Measurements from ENCODE around the gene KLC1. TPM values are rescaled to one million over a fixed set of nuclear protein-coding genes. Genes with fewer than 3 reads are reported as not detected.

The KLC1 gene
- polyA plus RNA-seq, 1 donor from 2014 or later = 80.2 TPM

DNA sequence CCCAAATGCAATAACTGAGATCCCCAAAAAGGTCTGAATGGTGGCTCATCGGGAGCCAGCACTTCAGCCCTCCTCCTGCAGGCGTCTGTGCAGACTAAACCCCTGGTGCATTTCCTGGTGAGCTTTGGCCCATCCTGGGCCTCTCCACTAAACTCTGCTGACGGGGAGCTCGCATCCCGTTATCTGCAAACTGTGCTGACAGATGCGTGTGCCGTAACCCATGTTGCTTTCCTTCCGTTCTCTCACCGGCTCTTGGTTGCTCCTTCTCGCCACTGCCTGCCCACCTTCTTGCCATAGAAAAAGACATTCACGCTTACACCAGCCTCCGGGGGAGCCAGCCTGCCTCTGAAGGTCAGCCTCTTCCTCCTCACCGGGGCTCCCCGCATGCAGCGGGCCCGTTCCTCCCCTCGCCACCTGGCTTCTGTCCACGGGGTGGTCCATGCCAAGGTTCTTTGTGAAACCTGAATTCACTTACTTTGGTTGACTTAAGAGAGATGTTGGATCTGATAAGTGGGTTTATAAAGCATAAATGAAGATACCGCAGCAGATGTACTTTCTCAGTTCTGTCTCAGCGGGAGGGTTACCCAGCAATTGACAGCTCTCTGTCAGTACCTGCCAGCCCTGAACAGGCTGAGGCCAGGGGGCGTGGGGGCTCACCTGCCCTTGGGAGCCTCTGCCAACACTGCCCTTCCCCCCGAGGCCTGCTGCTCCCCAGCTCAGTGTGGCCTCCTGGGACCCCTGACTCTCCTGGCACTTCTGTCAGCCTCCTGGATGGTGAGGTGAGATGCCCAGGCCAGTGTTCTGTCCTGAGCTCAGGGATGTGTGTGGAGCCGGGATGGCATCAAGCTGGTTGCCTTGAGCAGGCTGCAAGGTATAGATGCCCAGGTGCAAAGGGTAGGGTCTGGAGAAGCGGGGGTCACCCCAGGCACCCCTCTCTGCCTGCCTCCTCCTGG lies 100.8 kb downstream of the KLC1 start:
- H3K4me3 Mint-ChIP-seq = peak overlapping the region in 1 of 4 donors; percentile 1
- peaks cover 0 to 3% (median 2%) of the 10 kb centered on the region in 3 donors for H3K4me1 Mint-ChIP-seq
- no peaks in the 10 kb centered on the region for H3K27me3 Mint-ChIP-seq
- H3K36me3 Mint-ChIP-seq = peaks cover 5% of the 10 kb centered on the region
- H3K9me3 Mint-ChIP-seq = no peaks in the 10 kb centered on the region
- H3K27ac Mint-ChIP-seq = peak overlapping the region in 1 of 3 donors; percentile 62

DNA sequence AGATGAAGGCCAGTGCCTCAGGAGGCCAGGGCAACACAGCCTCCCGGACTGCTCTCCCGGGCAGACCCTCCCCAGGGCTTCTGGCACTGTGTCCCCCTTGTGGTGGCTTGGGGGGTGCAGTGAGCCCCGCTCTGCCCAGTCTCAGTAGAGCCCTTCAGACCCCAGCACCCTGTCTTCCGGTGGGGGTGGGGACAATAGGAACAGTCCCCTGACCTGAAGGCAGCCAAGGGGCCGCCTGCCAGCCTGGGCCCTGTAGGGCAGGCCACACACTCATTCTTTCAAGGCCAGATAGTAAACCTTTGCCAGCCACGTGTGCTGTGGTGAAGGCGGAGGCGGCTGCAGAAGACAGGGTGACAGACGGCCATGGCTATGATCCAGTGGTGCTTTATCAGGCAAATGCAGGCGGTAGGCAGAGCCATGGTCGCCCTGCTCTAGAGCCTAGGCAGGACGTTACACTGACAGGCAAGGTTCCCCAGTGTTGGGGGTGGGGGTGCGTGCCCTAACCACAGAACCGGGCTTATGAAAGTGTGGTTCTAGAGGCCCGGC lies 101.6 kb downstream of the KLC1 start:
- no peak overlapping the region for H3K27ac Mint-ChIP-seq
- no peaks in the 10 kb centered on the region for H3K9me3 Mint-ChIP-seq
- H3K4me1 Mint-ChIP-seq = peaks cover 0 to 3% (median 2%) of the 10 kb centered on the region in 3 donors
- no peaks in the 10 kb centered on the region for H3K27me3 Mint-ChIP-seq
- no peak overlapping the region for H3K4me3 Mint-ChIP-seq
- peaks cover 5% of the 10 kb centered on the region for H3K36me3 Mint-ChIP-seq

DNA sequence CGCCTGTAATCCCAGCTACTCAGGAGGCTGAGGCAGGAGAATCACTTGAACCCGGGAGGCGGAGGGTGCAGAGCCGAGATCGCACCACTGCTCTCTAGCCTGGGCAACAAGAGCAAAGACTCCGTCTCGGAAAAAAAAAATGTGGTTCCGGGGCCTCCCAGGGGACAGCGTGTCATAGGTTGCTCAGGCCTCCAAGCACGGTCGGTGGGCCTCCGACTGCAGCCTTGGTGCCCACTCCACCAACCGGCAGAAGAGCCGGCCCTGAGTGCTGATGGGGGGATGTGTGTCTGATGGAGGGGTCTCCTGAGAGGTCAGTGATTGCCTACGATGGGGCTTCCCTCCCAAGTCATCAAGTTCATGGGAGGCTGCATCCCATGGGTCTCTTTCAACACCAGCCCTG lies 102.5 kb downstream of the KLC1 start:
- H3K27me3 Mint-ChIP-seq = no peaks in the 10 kb centered on the region
- H3K36me3 Mint-ChIP-seq = peaks cover 5% of the 10 kb centered on the region
- no peak overlapping the region for H3K27ac Mint-ChIP-seq
- no peak overlapping the region for H3K4me3 Mint-ChIP-seq
- H3K9me3 Mint-ChIP-seq = no peaks in the 10 kb centered on the region
- H3K4me1 Mint-ChIP-seq = peaks cover 0 to 3% (median 2%) of the 10 kb centered on the region in 3 donors

DNA sequence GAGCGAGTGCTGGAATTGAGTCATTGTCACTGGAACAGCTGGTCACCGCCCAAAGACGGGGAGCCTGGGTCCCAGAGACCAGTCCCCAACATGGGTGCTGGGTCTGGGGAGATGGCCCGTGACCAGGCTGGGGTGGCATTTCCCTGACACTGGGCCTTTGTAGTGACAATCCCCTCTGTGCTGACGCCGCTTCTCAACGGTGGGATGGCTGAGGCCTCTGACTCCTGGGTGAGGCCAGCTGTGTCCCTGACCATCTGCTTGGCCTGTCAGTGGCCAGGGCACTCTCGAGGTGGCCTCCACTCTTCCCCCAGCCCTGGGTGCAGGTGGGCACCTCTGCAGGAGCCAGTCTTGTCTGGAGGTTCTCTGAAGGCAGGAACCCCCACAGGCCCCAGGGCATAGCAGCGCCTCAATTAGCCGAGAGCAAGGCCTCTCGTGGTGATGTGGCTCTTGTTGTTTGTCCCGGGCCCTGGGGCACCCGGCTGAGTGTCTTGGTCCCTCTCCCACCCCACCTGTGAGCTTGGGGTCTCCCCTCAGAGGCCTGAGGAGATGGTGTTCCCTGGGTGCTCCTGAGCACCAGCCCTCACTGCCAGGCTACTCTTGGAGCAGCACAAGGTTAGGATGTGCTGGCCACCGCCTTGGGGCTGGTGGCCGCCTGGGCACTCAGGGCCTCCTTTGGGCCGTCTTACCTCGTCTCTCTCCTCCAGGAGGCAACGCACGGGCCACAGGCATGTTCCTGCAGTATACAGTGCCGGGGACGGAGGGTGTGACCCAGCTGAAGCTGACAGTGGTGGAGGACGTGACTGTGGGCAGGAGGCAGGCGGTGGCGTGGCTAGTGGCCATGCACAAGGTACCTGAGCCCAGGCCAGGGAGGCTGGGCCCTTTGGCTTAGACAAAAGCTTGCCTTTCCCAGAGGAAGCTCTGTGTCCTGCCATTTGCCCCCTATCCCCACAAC lies 103.2 kb downstream of the KLC1 start:
- Mint-ChIP-seq H3K9me3 (no peaks in the 10 kb centered on the region), H3K4me3 (no peak overlapping the region)

DNA sequence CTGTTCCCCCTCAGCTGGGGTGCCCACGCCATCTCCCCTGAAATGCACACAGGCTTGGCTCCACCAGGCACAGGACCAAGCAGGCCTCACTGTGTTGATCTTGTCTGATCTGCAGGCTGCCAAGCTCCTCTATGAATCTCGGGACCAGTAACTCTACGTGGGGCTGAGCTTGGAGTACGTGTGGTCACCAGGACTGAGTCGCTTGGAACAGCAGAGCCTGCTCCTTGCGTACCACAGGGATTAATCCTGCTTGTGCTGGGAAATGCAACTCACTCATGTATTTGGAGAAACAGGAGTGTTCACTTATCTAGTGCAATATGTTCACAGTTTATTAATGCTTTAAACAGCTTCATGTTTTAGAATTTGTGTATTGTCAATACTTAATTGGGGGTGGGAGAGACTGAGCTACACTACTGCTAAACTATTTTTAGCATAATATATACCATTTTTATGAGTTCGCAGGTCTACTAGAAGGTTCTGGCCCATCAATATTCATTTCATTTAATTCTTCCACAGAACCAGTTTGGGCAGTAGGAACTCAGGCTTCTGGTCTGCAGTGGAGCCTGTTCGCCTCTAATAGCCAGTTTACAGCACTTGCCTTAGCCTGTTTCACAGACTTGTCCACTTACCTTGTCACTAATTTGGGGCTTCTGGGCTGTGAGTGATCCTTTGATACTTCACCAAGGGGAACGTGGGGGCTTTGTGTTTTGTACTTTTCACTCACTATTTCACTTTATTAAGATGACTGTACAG lies 104.0 kb downstream of the KLC1 start:
- H3K36me3 Mint-ChIP-seq = peaks cover 5% of the 10 kb centered on the region
- H3K9me3 Mint-ChIP-seq = no peaks in the 10 kb centered on the region
- H3K4me1 Mint-ChIP-seq = peaks cover 0 to 3% (median 2%) of the 10 kb centered on the region in 3 donors
- H3K27ac Mint-ChIP-seq = peak overlapping the region in 1 of 3 donors; percentile 40
- no peaks in the 10 kb centered on the region for H3K27me3 Mint-ChIP-seq
- no peak overlapping the region for H3K4me3 Mint-ChIP-seq

More for the DNA sequence above, 103.2 kb downstream of the KLC1 start:
- Mint-ChIP-seq H3K27ac (no peak overlapping the region), H3K36me3 (peaks cover 5% of the 10 kb centered on the region), H3K4me1 (peaks cover 0 to 3% (median 2%) of the 10 kb centered on the region in 3 donors), H3K27me3 (no peaks in the 10 kb centered on the region)

DNA sequence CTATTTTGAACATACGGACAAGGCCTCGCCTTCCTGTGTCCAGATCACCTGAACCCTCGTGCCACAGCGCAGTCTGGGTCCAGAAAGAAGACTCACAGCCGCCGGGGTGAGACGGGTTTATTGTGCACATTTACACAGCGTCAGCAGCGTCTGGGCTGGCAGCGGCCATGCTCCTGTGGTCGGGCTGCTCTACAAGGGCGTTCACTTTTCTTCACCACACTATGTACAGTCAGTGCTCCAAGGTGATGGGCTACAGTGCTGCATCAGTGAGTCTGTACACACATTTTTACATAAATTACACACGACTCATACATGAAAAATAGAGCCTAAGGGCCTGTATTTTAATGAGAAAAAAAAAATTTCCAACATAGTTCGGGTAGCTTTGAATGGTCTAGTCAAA lies 104.6 kb downstream of the KLC1 start:
- peaks cover 0 to under 1% (median 0%) of the 10 kb centered on the region in 3 donors for H3K4me1 Mint-ChIP-seq
- no peak overlapping the region for H3K27ac Mint-ChIP-seq
- H3K36me3 Mint-ChIP-seq = peaks cover 3% of the 10 kb centered on the region
- H3K9me3 Mint-ChIP-seq = no peaks in the 10 kb centered on the region
- no peak overlapping the region for H3K4me3 Mint-ChIP-seq
- no peaks in the 10 kb centered on the region for H3K27me3 Mint-ChIP-seq

DNA sequence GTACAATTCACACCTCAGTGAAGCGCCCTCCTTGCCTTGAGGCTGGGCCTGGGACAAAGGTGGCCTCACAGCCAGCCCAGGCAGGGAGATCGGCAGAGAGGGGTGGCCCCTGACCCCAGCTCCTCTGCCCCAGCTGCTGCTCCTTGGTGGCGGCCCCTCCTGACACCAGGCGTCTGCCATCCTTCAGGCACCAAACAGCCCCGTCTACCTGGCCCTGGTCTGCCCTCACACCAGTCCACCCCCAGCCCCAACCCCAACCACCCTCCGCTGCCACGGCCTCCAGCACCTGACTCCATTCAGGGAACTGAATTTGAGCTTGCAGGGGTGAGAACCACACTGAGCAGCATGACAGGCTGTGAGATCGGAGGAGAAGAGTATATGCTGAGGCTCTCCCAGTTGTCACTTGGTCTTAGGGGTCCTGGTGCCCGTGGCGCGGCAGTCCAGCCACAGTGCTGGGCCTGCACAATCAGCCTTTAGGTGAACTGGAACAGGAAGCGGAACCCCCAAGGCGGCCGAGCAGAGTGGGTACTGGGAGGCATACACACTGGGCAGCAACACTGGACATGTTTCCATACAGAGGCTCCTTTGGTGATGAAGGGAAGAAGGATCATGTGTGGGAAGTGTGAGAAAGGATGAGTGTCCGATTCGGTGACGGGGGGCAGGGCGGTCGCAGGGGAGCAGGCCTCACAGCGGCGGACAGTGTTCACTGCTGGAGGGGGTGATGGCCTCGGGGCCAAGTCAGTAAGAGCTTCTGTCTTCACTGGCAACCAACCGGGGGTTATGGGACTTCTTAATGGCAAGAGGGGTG lies 105.3 kb downstream of the KLC1 start:
- H3K9me3 Mint-ChIP-seq = no peaks in the 10 kb centered on the region
- no peaks in the 10 kb centered on the region for H3K4me1 Mint-ChIP-seq
- no peak overlapping the region for H3K4me3 Mint-ChIP-seq
- H3K27ac Mint-ChIP-seq = no peak overlapping the region
- no peaks in the 10 kb centered on the region for H3K27me3 Mint-ChIP-seq
- no peaks in the 10 kb centered on the region for H3K36me3 Mint-ChIP-seq

DNA sequence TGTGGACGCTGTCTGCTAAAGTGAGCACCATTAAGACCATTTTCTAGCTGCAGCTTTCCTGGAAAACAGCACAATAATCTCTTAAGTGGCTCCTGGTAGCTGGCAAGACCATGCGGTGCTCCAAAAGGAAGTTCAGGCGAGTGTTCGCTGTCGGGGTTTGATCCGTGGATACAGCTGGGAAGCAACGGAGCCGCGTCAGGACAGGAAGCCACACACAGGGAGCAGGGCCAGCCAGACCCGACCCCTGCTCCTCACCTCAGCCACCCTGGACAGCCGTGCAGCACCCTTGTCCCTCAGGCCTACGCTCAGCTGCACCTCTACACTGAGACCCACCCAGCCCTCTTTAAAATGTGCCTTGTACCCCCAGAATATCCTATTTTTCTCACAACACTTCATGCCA lies 106.0 kb downstream of the KLC1 start:
- Mint-ChIP-seq H3K36me3 (no peaks in the 10 kb centered on the region), H3K27me3 (no peaks in the 10 kb centered on the region), H3K4me1 (no peaks in the 10 kb centered on the region), H3K27ac (no peak overlapping the region), H3K9me3 (no peaks in the 10 kb centered on the region), H3K4me3 (no peak overlapping the region)

DNA sequence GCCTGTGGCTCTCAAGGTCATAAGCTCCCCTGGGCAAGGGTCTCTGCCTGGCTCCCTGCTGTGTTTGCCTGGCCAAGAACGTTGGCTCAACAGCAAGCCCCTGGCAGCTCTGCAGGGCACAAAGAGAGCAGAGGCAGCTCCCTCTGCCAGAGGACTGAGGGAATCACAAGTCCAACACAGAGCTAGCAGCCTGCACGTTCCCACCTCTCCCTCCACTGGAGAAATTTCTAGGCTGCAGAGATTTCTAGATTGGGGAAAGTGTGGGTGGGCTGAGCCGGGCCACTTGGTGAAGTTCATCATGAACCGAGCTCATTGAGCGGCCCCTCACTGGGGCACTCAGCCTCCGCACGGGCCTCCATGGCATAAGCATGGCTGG lies 106.4 kb downstream of the KLC1 start:
- no peaks in the 10 kb centered on the region for H3K27me3 Mint-ChIP-seq
- no peaks in the 10 kb centered on the region for H3K4me1 Mint-ChIP-seq
- no peak overlapping the region for H3K27ac Mint-ChIP-seq
- H3K36me3 Mint-ChIP-seq = no peaks in the 10 kb centered on the region
- H3K9me3 Mint-ChIP-seq = no peaks in the 10 kb centered on the region
- H3K4me3 Mint-ChIP-seq = no peak overlapping the region

DNA sequence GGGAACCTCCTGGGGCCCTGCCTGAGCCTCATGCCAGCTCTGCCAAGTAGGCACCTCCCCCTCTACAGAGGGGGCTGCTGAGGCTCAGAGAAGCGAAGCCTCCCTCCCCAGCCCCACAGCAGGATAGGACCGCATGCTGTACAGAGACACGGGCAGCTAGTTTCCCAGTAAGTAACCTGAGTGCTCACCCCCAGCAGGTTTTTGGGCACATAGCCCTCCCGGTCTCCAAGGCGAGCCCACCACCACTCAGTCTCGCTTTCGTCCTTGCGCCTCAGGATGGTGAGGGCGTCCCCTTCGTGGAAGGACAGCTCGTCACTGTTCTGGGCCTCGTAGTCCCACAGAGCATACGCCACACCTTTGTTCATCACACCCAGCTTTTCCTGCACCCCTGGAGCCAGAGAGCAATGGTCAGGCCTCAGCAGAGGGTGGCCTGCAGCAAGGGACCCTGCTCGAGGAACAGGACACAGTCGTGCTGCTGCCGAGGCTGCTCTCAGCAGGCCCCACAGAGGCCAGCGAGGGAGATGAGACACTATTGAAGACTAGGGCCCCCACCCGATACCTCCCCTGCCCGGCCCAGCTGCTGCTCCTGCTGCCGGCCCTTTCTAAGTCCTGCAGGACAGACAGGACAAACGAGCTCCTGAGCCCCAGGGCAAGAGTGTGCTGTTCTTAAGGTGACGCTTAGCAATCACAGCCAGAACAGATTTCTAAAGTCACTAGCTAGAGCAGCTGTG lies 107.0 kb downstream of the KLC1 start:
- H3K9me3 Mint-ChIP-seq = no peaks in the 10 kb centered on the region
- H3K4me1 Mint-ChIP-seq = no peaks in the 10 kb centered on the region
- no peaks in the 10 kb centered on the region for H3K27me3 Mint-ChIP-seq
- no peaks in the 10 kb centered on the region for H3K36me3 Mint-ChIP-seq
- H3K4me3 Mint-ChIP-seq = no peak overlapping the region
- H3K27ac Mint-ChIP-seq = peak overlapping the region in 1 of 3 donors; percentile 55

DNA sequence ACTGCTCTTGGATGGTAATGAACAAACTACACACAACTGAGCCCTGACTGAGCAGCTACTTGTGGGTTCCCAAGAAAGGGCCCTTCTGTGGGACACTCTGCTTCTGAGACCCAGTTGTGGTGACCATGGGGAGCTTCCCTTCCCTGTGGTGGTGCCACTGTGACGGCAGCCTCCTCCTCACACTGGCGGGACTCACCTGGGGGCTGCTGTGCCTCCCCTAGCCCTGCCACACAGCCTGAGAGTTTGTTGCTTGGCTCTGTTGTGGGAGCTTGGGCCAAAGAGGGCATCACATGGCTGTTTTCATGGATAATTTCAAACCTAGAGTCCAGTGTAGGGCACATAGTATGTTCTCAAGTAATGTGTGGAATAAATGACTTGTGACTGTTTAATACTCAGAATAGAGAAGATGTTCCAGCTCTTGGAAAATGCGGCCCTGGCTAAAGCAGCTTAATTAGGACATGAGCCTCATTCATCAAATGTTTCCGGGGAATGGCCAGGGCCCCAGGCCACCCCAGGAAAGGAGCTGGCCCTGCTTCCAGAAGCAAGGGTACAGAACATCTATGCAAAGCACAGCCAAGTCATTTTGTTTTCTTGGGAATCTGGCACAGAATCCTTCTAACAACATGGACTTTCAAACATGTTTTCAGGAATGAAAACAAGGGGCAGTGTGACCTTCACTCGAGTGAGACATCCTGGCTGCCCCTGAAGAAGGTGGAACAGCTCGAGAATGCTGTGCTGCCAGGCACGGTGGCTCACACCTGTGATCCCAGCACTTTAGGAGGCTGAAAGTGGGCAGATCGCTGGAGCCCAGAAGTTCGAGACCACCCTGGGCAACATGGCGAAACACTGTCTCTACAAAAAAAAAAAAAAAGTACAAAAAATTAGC lies 107.8 kb downstream of the KLC1 start:
- no peaks in the 10 kb centered on the region for H3K36me3 Mint-ChIP-seq

DNA sequence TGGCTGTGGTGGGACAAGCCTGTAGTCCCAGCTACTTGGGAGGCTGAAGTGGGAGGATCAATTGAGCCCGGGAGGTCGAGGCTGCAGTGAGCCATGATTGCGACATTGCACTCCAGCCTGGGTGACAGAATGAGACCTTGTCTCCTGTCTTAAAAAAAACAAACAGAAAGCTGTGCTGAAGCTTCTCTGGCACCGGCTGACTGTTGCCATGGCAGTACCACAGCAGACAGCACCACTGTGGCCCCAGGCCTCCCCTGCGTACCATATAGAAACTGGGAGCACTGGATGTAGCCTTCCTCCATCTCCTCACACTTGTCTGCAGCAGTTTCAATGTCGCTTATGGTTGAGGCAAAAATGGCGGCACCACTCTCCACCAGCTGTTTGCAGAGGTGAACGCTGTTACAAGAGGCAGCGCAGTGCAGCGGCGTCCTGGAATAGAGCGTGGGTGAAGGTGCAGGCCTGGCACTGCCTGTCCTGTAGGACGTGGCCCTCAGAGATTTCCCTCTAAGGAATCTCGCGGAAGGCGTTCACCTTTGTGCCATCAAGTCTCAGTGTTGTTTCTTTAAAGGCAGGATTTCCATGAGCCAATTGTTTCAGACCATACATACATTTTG lies 108.5 kb downstream of the KLC1 start:
- Mint-ChIP-seq H3K27ac (no peak overlapping the region), H3K36me3 (peaks cover 2% of the 10 kb centered on the region), H3K4me1 (peaks cover 0 to 2% (median 0%) of the 10 kb centered on the region in 3 donors), H3K4me3 (no peak overlapping the region), H3K9me3 (no peaks in the 10 kb centered on the region), H3K27me3 (no peaks in the 10 kb centered on the region)

More for the DNA sequence above, 107.8 kb downstream of the KLC1 start:
- Mint-ChIP-seq H3K4me3 (no peak overlapping the region), H3K4me1 (peaks cover 0 to 2% (median 0%) of the 10 kb centered on the region in 3 donors), H3K9me3 (no peaks in the 10 kb centered on the region), H3K27me3 (no peaks in the 10 kb centered on the region), H3K27ac (no peak overlapping the region)
